Camera-type eye (tissue), 1 donor: ENCODE results near the gene BCL11A. TPM values are rescaled to one million over a fixed set of nuclear protein-coding genes. Genes with fewer than 3 reads are reported as not detected.

Experiments used
- total RNA-seq: library from RNA; depleted of rRNA; stranded (reverse); fragments of >200 nt; gene quantifications from one replicate; pipeline ENCODE4 v1.2.3, GENCODE V29; 2014

BCL11A gene
- total RNA-seq: 29.0 TPM

DNA sequence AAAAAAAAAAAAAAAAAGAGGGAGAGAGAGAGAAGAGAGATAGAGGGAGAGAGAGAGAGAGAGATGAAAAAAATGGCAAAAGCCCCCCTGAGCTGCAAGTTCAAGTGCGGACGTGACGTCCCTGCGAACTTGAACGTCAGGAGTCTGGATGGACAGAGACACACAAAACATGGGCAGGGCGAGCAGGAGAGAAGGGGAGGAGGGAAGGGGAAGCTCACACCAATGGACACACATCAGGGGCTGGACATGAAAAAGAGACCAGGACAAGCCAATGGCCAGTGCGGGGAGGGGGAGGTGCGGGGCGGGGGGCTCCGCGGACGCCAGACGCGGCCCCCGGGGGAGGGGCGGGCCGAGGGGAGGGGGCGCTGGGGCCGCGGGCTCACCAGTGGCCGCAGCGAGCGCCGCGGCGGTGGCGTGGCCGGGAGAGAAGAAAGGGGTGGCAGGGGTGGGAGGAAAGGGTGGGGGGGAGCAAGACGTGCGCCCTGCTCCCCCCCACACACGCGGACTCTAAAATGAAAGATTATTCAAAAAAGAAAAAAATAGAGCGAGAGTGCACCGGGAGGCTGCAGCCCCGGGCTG is at the start of gene BCL11A:
TSS of gene BCL11A (minus strand) at position 160 of the 579 bp plus-strand sequence. CDS start 384 bp downstream, outside the sequence.

Other genes with a start within 250 kb of the BCL11A start
- 52.4 TPM for gene PAPOLG, start 202.6 kb upstream of the BCL11A start, total RNA-seq